ENCODE results near the gene UFSP1. TPM values are rescaled to one million over a fixed set of nuclear protein-coding genes. Genes with fewer than 3 reads are reported as not detected.

The UFSP1 gene
- total and polyA plus RNA-seq, 4 donors, result 2.3 to 4.9 (median 3.2) TPM

DNA sequence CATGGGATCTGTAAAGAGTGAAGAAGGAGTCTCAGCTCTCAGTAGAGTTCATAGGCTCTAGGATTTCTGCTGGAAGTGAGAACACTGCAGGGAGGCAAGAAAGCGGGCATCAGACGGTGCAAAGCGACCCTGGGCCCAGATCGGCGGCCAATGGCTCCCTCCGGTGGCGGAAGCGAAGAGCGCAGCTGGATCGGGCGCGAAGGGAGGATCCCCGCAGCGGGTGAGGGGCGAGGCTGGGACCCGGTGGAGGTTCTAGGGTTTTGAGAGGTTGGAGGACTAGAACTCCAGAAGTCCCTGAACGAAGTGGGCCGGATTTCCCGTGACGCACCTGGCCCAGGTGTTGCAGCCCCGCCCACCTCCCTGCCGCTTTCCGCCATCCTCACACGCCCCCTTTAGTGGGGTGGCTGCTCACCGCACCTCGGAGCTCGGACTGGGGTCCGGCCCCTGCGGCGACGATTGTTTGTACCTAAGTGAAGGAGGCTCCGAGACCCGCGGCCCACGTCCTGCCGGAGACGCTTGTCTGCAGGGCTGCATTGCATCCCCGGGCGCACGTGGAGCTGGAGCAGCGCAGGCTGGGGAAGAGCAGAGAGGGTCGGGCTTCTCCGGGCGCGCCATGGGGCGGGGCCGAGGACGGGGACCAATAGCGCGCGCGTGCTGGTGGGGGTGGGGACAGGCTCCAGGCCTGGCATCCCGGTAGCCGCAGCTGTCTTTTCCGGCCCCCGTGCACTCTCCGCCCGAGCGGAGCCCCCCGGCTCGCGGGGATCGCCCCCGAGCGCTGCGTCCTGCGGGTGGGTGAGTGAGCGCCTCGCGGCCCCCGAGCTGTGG, 37.3 kb downstream of the UFSP1 start, which contains the start of gene SLC12A9:
SLC12A9 (plus strand) TSS at position 666 of the 825 bp plus-strand sequence. CDS start 1,485 bp downstream, outside the sequence.
- Histone ChIP-seq H3K36me3 (ENCODE audit: control insufficient read depth in 4 of 4, insufficient read depth in 3 of 4, low read depth in 1 of 4, low read length in 3 of 4) (peaks cover 0 to 2% (median 0%) of the 10 kb centered on the region in 4 donors), H3K4me3 (ENCODE audit: low read depth in 1 of 3, low read length in 3 of 3) (peak within 1 kb of the TSS; percentile 4 to 67 (median 63)), H3K4me1 (ENCODE audit: control insufficient read depth in 4 of 4, insufficient read depth in 4 of 4, low read length in 3 of 4) (peaks cover 7 to 17% (median 11%) of the 10 kb centered on the region in 4 donors), H3K27me3 (ENCODE audit: control insufficient read depth in 4 of 4, insufficient read depth in 4 of 4, low read length in 3 of 4) (no peaks in the 10 kb centered on the region), H3K27ac (ENCODE audit: low read depth in 1 of 2, low read length in 2 of 2) (peak within 1 kb of the TSS; percentile 42 to 48), H3K9me3 (ENCODE audit: control insufficient read depth in 4 of 4, low read length in 3 of 4) (no peaks in the 10 kb centered on the region), H3K9ac (ENCODE audit: low read depth in 1 of 2, low read length in 2 of 2) (peak within 1 kb of the TSS in 1 of 2 donors; percentile 28)
- WGBS, result under 1% methylated on average over 71 of the region's 71 CpGs
- TF ChIP-seq, protein P1, sequence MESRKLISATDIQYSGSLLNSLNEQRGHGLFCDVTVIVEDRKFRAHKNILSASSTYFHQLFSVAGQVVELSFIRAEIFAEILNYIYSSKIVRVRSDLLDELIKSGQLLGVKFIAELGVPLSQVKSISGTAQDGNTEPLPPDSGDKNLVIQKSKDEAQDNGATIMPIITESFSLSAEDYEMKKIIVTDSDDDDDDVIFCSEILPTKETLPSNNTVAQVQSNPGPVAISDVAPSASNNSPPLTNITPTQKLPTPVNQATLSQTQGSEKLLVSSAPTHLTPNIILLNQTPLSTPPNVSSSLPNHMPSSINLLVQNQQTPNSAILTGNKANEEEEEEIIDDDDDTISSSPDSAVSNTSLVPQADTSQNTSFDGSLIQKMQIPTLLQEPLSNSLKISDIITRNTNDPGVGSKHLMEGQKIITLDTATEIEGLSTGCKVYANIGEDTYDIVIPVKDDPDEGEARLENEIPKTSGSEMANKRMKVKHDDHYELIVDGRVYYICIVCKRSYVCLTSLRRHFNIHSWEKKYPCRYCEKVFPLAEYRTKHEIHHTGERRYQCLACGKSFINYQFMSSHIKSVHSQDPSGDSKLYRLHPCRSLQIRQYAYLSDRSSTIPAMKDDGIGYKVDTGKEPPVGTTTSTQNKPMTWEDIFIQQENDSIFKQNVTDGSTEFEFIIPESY (IDR thresholded peaks at IDR 0.05), result no peak
- TF ChIP-seq, protein P2, sequence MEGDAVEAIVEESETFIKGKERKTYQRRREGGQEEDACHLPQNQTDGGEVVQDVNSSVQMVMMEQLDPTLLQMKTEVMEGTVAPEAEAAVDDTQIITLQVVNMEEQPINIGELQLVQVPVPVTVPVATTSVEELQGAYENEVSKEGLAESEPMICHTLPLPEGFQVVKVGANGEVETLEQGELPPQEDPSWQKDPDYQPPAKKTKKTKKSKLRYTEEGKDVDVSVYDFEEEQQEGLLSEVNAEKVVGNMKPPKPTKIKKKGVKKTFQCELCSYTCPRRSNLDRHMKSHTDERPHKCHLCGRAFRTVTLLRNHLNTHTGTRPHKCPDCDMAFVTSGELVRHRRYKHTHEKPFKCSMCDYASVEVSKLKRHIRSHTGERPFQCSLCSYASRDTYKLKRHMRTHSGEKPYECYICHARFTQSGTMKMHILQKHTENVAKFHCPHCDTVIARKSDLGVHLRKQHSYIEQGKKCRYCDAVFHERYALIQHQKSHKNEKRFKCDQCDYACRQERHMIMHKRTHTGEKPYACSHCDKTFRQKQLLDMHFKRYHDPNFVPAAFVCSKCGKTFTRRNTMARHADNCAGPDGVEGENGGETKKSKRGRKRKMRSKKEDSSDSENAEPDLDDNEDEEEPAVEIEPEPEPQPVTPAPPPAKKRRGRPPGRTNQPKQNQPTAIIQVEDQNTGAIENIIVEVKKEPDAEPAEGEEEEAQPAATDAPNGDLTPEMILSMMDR (IDR thresholded peaks at IDR 0.05; ENCODE audit: low read depth, low read length, missing input control), result peak; percentile 92
- TF ChIP-seq, protein P3, sequence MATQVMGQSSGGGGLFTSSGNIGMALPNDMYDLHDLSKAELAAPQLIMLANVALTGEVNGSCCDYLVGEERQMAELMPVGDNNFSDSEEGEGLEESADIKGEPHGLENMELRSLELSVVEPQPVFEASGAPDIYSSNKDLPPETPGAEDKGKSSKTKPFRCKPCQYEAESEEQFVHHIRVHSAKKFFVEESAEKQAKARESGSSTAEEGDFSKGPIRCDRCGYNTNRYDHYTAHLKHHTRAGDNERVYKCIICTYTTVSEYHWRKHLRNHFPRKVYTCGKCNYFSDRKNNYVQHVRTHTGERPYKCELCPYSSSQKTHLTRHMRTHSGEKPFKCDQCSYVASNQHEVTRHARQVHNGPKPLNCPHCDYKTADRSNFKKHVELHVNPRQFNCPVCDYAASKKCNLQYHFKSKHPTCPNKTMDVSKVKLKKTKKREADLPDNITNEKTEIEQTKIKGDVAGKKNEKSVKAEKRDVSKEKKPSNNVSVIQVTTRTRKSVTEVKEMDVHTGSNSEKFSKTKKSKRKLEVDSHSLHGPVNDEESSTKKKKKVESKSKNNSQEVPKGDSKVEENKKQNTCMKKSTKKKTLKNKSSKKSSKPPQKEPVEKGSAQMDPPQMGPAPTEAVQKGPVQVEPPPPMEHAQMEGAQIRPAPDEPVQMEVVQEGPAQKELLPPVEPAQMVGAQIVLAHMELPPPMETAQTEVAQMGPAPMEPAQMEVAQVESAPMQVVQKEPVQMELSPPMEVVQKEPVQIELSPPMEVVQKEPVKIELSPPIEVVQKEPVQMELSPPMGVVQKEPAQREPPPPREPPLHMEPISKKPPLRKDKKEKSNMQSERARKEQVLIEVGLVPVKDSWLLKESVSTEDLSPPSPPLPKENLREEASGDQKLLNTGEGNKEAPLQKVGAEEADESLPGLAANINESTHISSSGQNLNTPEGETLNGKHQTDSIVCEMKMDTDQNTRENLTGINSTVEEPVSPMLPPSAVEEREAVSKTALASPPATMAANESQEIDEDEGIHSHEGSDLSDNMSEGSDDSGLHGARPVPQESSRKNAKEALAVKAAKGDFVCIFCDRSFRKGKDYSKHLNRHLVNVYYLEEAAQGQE (IDR thresholded peaks at IDR 0.05), result peak; percentile 25
- TF ChIP-seq RAD21 (IDR thresholded peaks at IDR 0.05) (peak; percentile 95 to 97), NR2F2 (IDR thresholded peaks at IDR 0.05) (no peak), FOXA1 (IDR thresholded peaks at IDR 0.05) (no peak), RXRA (IDR thresholded peaks at IDR 0.05) (peak; percentile 6 to 22), HNF4A (conservative IDR thresholded peaks at IDR 0.05) (no peak), YY1 (IDR thresholded peaks at IDR 0.05) (peak; percentile 43), GABPA (IDR thresholded peaks at IDR 0.05 in 1 of 2, conservative IDR thresholded peaks at IDR 0.05 in 1 of 2) (no peak), SP1 (IDR thresholded peaks at IDR 0.05) (peak; percentile 35)
- TF ChIP-seq, protein P4, sequence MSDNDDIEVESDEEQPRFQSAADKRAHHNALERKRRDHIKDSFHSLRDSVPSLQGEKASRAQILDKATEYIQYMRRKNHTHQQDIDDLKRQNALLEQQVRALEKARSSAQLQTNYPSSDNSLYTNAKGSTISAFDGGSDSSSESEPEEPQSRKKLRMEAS (IDR thresholded peaks at IDR 0.05), result peak; percentile 95
- DNase-seq (ENCODE audit: low spot score), result peak; percentile 87

DNA sequence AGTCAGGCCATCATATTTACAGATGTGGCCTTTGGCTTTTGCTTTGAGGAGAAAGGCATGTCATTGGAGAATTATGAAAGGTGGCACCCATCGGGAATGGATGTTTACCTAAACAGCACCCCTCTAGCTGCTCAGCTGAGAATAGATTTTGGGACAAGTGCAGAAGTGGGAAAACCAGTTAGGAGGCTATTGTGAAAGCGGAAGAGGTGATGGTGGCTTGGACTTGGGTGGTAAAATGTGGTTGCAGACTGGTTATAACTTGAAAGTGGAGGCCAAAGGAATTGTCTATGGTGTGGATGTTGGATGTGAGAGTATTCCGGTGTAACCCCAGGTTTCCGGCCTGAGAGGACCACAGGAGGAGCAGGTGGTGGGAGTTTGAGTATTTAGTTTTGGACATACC, 42.2 kb downstream of the UFSP1 start:
- Histone ChIP-seq H3K4me3 (ENCODE audit: low read depth in 1 of 3, low read length in 3 of 3) (no peak overlapping the region), H3K4me1 (ENCODE audit: control insufficient read depth in 4 of 4, insufficient read depth in 4 of 4, low read length in 3 of 4) (peaks cover 3 to 7% (median 6%) of the 10 kb centered on the region in 4 donors), H3K9me3 (ENCODE audit: control insufficient read depth in 4 of 4, low read length in 3 of 4) (no peaks in the 10 kb centered on the region), H3K27ac (ENCODE audit: low read depth in 1 of 2, low read length in 2 of 2) (no peak overlapping the region), H3K36me3 (ENCODE audit: control insufficient read depth in 4 of 4, insufficient read depth in 3 of 4, low read depth in 1 of 4, low read length in 3 of 4) (no peaks in the 10 kb centered on the region), H3K9ac (ENCODE audit: low read depth in 1 of 2, low read length in 2 of 2) (no peak overlapping the region), H3K27me3 (ENCODE audit: control insufficient read depth in 4 of 4, insufficient read depth in 4 of 4, low read length in 3 of 4) (no peaks in the 10 kb centered on the region)
- WGBS, result 97% methylated on average over 4 of the region's 4 CpGs
- TF ChIP-seq, protein P5, sequence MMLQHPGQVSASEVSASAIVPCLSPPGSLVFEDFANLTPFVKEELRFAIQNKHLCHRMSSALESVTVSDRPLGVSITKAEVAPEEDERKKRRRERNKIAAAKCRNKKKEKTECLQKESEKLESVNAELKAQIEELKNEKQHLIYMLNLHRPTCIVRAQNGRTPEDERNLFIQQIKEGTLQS (IDR thresholded peaks at IDR 0.05), result no peak
- TF ChIP-seq, protein P1 (IDR thresholded peaks at IDR 0.05), result no peak
- TF ChIP-seq YY1 (IDR thresholded peaks at IDR 0.05), result no peak
- TF ChIP-seq, protein P2 (IDR thresholded peaks at IDR 0.05; ENCODE audit: low read depth, low read length, missing input control), result no peak
- TF ChIP-seq, protein P4 (IDR thresholded peaks at IDR 0.05), result no peak
- no peak for DNase-seq (ENCODE audit: low spot score)
